HEK293 (cell line): Measurements from ENCODE around the gene IPO9.

ENCODE experiments used
- ATF2 ChIP-seq: fragments of 450-650 bp; formaldehyde crosslinking; IDR thresholded peaks from 2 replicates; pipeline ENCODE4 v1.5.1; 2016; ENCODE audit warnings: missing biosample characterization, missing genetic modification characterization, low read depth
- CTCF ChIP-seq: fragments of 450-650 bp; formaldehyde crosslinking; IDR thresholded peaks from 2 replicates; pipeline ENCODE4 v1.5.1; 2016; ENCODE audit warnings: missing biosample characterization, missing genetic modification characterization
- ZBTB7A ChIP-seq: fragments of 450-650 bp; formaldehyde crosslinking; IDR thresholded peaks from 2 replicates; pipeline ENCODE4 v1.5.1; 2016; ENCODE audit warnings: low read depth, missing biosample characterization, missing genetic modification characterization
- ZNF140 ChIP-seq: fragments of 450-650 bp; formaldehyde crosslinking; IDR thresholded peaks from 2 replicates; pipeline ENCODE4 v1.5.1; 2016; ENCODE audit warnings: missing biosample characterization, missing genetic modification characterization
- ZNF19 ChIP-seq: fragments of 450-650 bp; formaldehyde crosslinking; IDR thresholded peaks from 2 replicates; pipeline ENCODE4; 2016; ENCODE audit warnings: missing biosample characterization, missing genetic modification characterization, low read depth
- ZNF274 ChIP-seq, 2 experiments: fragments of 200-500 bp in 1 of 2; fragments of 450-650 bp in 1 of 2; sonication (Bioruptor generic) in 1 of 2; formaldehyde crosslinking in 1 of 2; IDR thresholded peaks; 2 replicates each; pipeline versions ENCODE4 v1.5.1 to v1.6.1; 2014 to 2016; ENCODE audit warnings: borderline replicate concordance in 1 of 2, inconsistent platforms in 1 of 2, low read length in 1 of 2, missing biosample characterization in 1 of 2, missing genetic modification characterization in 1 of 2
- ZNF311 ChIP-seq: fragments of 450-650 bp; formaldehyde crosslinking; IDR thresholded peaks from 2 replicates; pipeline ENCODE4 v1.5.1; 2017; ENCODE audit warnings: missing biosample characterization, missing genetic modification characterization, borderline replicate concordance
- ZNF521 ChIP-seq: fragments of 450-650 bp; formaldehyde crosslinking; IDR thresholded peaks from 2 replicates; pipeline ENCODE4 v1.5.1; 2017; ENCODE audit warnings: missing biosample characterization, mild to moderate bottlenecking, missing genetic modification characterization
- ZSCAN30 ChIP-seq: fragments of 450-650 bp; IDR thresholded peaks from 2 replicates; pipeline ENCODE4 v1.5.1; 2018; ENCODE audit warnings: missing biosample characterization, mild to moderate bottlenecking, missing genetic modification characterization, moderate library complexity

- TF ChIP-seq ZNF19 = no peak
- no peak for TF ChIP-seq CTCF (tag by site-specific recombination)
- no peak for TF ChIP-seq ZNF274 (IDR thresholded peaks at IDR 0.05; ENCODE audit: low read length)
- no peak for TF ChIP-seq ZNF274 (tag by site-specific recombination; IDR thresholded peaks at IDR 0.05; ENCODE audit: borderline replicate concordance)
- TF ChIP-seq ATF2 (tag by site-specific recombination) = no peak
- TF ChIP-seq ZBTB7A (tag by site-specific recombination) = no peak
- TF ChIP-seq ZNF311 = no peak
- TF ChIP-seq ZSCAN30 (tag by site-specific recombination) = no peak
- no peak for TF ChIP-seq ZNF521 (tag by site-specific recombination)
- TF ChIP-seq ZNF140 = no peak
Measured at GRCh38 chr1:201808633-201808990, 20.3 kb upstream of the IPO9 start.
